ENCODE measurements around the gene DDB1. TPM values are rescaled to one million over a fixed set of nuclear protein-coding genes. Genes with fewer than 3 reads are reported as not detected.

The DDB1 gene
- total RNA-seq, 1 experiment from 2014 or later, result 451 TPM

DNA sequence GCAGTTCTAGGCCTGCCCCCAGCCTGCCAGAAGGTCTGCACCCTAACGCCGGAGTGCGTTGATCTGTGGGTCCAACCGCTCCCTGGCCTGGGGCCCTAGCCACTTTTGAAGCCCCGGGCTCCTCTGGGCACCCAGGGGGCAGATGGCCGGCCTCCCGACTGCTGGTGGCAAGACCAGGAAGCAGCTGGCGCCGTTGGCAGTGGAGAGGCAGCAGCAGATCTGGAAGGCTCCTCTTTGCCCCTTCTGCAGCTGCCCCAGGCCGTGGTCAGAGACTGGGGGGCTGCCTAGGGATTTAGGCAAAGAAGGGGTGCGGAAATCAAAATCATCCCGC is 37.3 kb downstream of the DDB1 start:
- intact Hi-C loops (cut with micrococcal nuclease), result no loop called here
- Histone ChIP-seq H3K36me3 (ENCODE audit: low read depth, low read length) (peaks cover 22% of the 10 kb centered on the region), H3K4me2 (ENCODE audit: low read length) (no peak overlapping the region), H3K27me3 (ENCODE audit: low read length) (peaks cover 12% of the 10 kb centered on the region), H3K4me1 (ENCODE audit: insufficient read depth, low read length) (peaks cover 12% of the 10 kb centered on the region), H3K79me2 (ENCODE audit: low read length) (no peaks in the 10 kb centered on the region), H3K9me3 (ENCODE audit: low read length) (no peaks in the 10 kb centered on the region), H3K9ac (ENCODE audit: low read length) (no peak overlapping the region), H2AFZ (ENCODE audit: low read length) (no peak overlapping the region), H3K4me3 (ENCODE audit: low read length) (no peak overlapping the region), H3K9me2 (replicated peaks; ENCODE audit: low read length) (no peaks in the 10 kb centered on the region), H3K27ac (ENCODE audit: low read length) (no peak overlapping the region), H3F3A (ENCODE audit: low read length, unreplicated experiment) (no peaks in the 10 kb centered on the region), H4K20me1 (ENCODE audit: low read length) (no peaks in the 10 kb centered on the region)
- POLR2A ChIA-PET (ENCODE audit: unreplicated experiment), result no interaction called here
- DNase-seq (no peak), ATAC-seq (no peak)
- no TSS peak for BruUV-seq (replicated peaks)
- TF ChIP-seq, protein P1, sequence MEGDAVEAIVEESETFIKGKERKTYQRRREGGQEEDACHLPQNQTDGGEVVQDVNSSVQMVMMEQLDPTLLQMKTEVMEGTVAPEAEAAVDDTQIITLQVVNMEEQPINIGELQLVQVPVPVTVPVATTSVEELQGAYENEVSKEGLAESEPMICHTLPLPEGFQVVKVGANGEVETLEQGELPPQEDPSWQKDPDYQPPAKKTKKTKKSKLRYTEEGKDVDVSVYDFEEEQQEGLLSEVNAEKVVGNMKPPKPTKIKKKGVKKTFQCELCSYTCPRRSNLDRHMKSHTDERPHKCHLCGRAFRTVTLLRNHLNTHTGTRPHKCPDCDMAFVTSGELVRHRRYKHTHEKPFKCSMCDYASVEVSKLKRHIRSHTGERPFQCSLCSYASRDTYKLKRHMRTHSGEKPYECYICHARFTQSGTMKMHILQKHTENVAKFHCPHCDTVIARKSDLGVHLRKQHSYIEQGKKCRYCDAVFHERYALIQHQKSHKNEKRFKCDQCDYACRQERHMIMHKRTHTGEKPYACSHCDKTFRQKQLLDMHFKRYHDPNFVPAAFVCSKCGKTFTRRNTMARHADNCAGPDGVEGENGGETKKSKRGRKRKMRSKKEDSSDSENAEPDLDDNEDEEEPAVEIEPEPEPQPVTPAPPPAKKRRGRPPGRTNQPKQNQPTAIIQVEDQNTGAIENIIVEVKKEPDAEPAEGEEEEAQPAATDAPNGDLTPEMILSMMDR (conservative IDR thresholded peaks at IDR 0.05; ENCODE audit: low read depth, low read length), result no peak
- TF ChIP-seq EZH2phosphoT487 (IDR thresholded peaks at IDR 0.05; ENCODE audit: borderline replicate concordance, low read length), result no peak
- no peak for TF ChIP-seq EZH2 (IDR thresholded peaks at IDR 0.05; ENCODE audit: low read length, unreplicated experiment)
- CTCF ChIA-PET, result no interaction called here

DNA sequence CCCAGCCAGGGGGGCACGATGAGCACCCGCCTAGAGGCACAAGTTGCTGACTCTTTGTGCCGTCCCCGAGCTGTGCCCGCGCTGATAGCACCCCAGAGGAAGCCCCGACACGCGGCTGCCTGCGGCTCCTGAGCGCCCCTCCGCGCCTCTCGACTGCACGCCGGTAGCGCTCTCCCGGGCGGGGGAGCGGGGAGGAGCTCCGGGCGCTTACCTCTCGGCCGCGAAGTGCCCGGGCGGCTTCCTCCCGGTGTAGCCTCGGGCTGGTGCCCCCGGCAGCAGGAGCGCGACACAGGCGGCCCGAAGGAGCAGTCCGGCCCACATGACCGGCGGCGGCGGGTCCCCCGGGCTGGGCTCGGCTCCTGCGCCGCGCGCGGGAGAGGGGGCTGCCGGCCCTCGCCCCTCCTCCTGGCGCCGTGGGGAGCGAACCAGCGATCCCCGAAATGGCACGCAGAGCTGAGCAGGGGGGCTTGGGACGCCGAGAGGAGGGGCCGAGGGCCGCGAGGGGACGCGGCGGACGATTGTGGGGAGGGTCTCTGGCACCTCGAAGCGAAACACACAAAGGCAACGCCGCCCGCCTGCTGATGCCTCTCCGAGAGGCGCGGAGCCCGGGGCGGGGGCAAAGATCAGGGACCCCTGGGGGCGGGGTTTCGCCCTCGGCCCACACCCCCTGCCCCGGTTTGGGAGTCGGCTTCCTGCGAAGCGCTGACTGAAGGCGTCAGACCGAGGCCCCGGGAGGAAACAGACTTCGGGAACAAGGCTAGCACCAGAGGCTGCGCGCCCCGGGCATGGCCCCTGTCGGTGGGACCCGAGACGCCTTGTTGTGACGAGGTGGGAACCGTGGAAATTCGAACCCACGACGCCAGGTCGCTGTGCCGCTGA is 37.9 kb downstream of the DDB1 start, which contains the start of gene VWCE:
Gene VWCE, minus strand, starts transcription at position 600 of the 879 bp plus-strand sequence. Its CDS starts 279 bp downstream, at position 321.
- ATAC-seq, result peak; percentile 72
- Histone ChIP-seq H3K9ac (ENCODE audit: low read length) (peak within 1 kb of the TSS; percentile 26; the same call in 1 of the 2 replicates), H3K9me2 (replicated peaks; ENCODE audit: low read length) (no peaks in the 10 kb centered on the region), H3K36me3 (ENCODE audit: low read depth, low read length) (peaks cover 16% of the 10 kb centered on the region), H3K4me2 (ENCODE audit: low read length) (peak within 1 kb of the TSS; percentile 100), H4K20me1 (ENCODE audit: low read length) (no peaks in the 10 kb centered on the region), H2AFZ (ENCODE audit: low read length) (peak within 1 kb of the TSS; percentile 92), H3K27me3 (ENCODE audit: low read length) (peaks cover 12% of the 10 kb centered on the region), H3K4me1 (ENCODE audit: insufficient read depth, low read length) (peaks cover 12% of the 10 kb centered on the region), H3K9me3 (ENCODE audit: low read length) (no peaks in the 10 kb centered on the region), H3K27ac (ENCODE audit: low read length) (no peak within 1 kb of the TSS), H3K79me2 (ENCODE audit: low read length) (no peaks in the 10 kb centered on the region), H3K4me3 (ENCODE audit: low read length) (peak within 1 kb of the TSS; percentile 72), H3F3A (ENCODE audit: low read length, unreplicated experiment) (no peaks in the 10 kb centered on the region)
- ChIA-PET CTCF (interaction anchor here (0.6 kb wide), 1 partner anchor 33 kb away, joined by 3 read pairs; no protein-coding TSS in a partner anchor), POLR2A (ENCODE audit: unreplicated experiment) (interaction anchor here (0.6 kb wide), 1 partner anchor 41 kb away, joined by 6 read pairs; no protein-coding TSS in a partner anchor)
- BruUV-seq (replicated peaks), result no TSS peak
- intact Hi-C loops (cut with micrococcal nuclease), result no loop called here
- peak; percentile 55 for DNase-seq
- TF ChIP-seq, protein P1 (conservative IDR thresholded peaks at IDR 0.05; ENCODE audit: low read depth, low read length), result peak; percentile 48
- no peak for TF ChIP-seq EZH2 (IDR thresholded peaks at IDR 0.05; ENCODE audit: low read length, unreplicated experiment)
- no peak for TF ChIP-seq EZH2phosphoT487 (IDR thresholded peaks at IDR 0.05; ENCODE audit: borderline replicate concordance, low read length)
